NCI-H2171 treated with DMSO at 0.1 percent for 48 hours (cell line): ENCODE results near the gene FAM120B.
"Not testable (repeated sequence)": the region's sequence is repeated elsewhere in the genome, so short reads cannot be mapped to it uniquely, and the experiment has no call there.

Source experiments
- DNase-seq: peaks from one replicate; lab custom pipeline; 2025; lab: John Stamatoyannopoulos, UW

Gene FAM120B

GRCh38 chr6:170383466-170384035, 77.0 kb downstream of the FAM120B start:
- no peak for DNase-seq

GRCh38 chr6:170385506-170385905, 78.9 kb downstream of the FAM120B start:
- DNase-seq = no peak

GRCh38 chr6:170388113-170388512, 81.6 kb downstream of the FAM120B start:
- DNase-seq = no peak

- no peak for DNase-seq
Observed at GRCh38 chr6:170393033-170393432, 86.5 kb downstream of the FAM120B start.

- DNase-seq = no peak
Observed at GRCh38 chr6:170393807-170394399, 87.3 kb downstream of the FAM120B start.

- DNase-seq = no peak
Observed at GRCh38 chr6:170394980-170395379, 88.4 kb downstream of the FAM120B start.

GRCh38 chr6:170398743-170399369, 92.3 kb downstream of the FAM120B start:
- not testable (repeated sequence) for DNase-seq

GRCh38 chr6:170399955-170400558, 93.5 kb downstream of the FAM120B start:
- not testable (repeated sequence) for DNase-seq

- DNase-seq = no peak
Observed at GRCh38 chr6:170402318-170403040, 95.9 kb downstream of the FAM120B start.

GRCh38 chr6:170403451-170403850, 96.9 kb downstream of the FAM120B start:
- DNase-seq = no peak

GRCh38 chr6:170404036-170404435, 97.5 kb downstream of the FAM120B start:
- no peak for DNase-seq

GRCh38 chr6:170404697-170405096, 98.1 kb downstream of the FAM120B start:
- no peak for DNase-seq

GRCh38 chr6:170405311-170405975, 98.9 kb downstream of the FAM120B start:
- DNase-seq = no peak

GRCh38 chr6:170407200-170407599, 100.6 kb downstream of the FAM120B start:
- DNase-seq = no peak

GRCh38 chr6:170407932-170408331, 101.4 kb downstream of the FAM120B start:
- no peak for DNase-seq

- DNase-seq = not testable (repeated sequence)
Observed at GRCh38 chr6:170409746-170410145, 103.2 kb downstream of the FAM120B start.

- no peak for DNase-seq
Observed at GRCh38 chr6:170410241-170410640, 103.7 kb downstream of the FAM120B start.

GRCh38 chr6:170415318-170415717, 108.8 kb downstream of the FAM120B start:
- no peak for DNase-seq

- no peak for DNase-seq
Observed at GRCh38 chr6:170416303-170416702, 109.7 kb downstream of the FAM120B start.

- DNase-seq = no peak
Observed at GRCh38 chr6:170416959-170417606, 110.5 kb downstream of the FAM120B start.

GRCh38 chr6:170417881-170418280, 111.3 kb downstream of the FAM120B start:
- DNase-seq = no peak
